Lower lobe of right lung (tissue), 2 donors: ENCODE results near the gene DBH. TPM values are rescaled to one million over a fixed set of nuclear protein-coding genes. Genes with fewer than 3 reads are reported as not detected.

Experiments used
- ATAC-seq, 2 donors: fragments of 200-7000 bp; cut with Tn5 transposase; one replicate each; pipeline ENCODE4 v1.9.1; 2020 to 2022; ENCODE audit warnings: mild to moderate bottlenecking in 2 of 2, moderate library complexity in 2 of 2
- DNase-seq: peaks from one replicate; pipeline ENCODE4 v3.0.0-alpha.2; 2020
- H3K27ac ChIP-seq: fragments of 200-600 bp; one replicate; pipeline ENCODE4 v1.8.0; 2022
- H3K27me3 ChIP-seq: fragments of 200-600 bp; one replicate; pipeline ENCODE4 v1.8.0; 2022; ENCODE audit warnings: low read depth
- H3K36me3 ChIP-seq: fragments of 200-600 bp; one replicate; pipeline ENCODE4 v1.8.0; 2022; ENCODE audit warnings: mild to moderate bottlenecking
- H3K4me1 ChIP-seq: fragments of 200-600 bp; one replicate; pipeline ENCODE4 v1.8.0; 2022
- H3K4me3 ChIP-seq: fragments of 200-600 bp; one replicate; pipeline ENCODE4 v1.8.0; 2022; ENCODE audit warnings: mild to moderate bottlenecking
- H3K9me3 ChIP-seq: fragments of 200-600 bp; one replicate; pipeline ENCODE4 v1.8.0; 2022
- intact Hi-C: fragments of 100-400 bp; cut with DNase I; formaldehyde crosslinking; loops from one replicate; pipeline ENCODE4 v1.11.0; 2022
- total RNA-seq: library from RNA; stranded (reverse); fragmentation: NEBNext Ultra II Directional; extraction: Animal tissue kit (Norgen Biotek cat#: 25700); gene quantifications from one replicate; pipeline ENCODE4 v1.2.1, GENCODE V29; 2021
- TF ChIP-seq, protein P1 (sequence below): fragments of 200-600 bp; IDR thresholded peaks from one replicate; pipeline ENCODE4 v1.8.0; 2022; ENCODE audit warnings: antibody characterized with exemption, mild to moderate bottlenecking
- donor health status: DM: no; HTN: yes; CAD: no; lungs with severe emphysema.

DBH gene
- total RNA-seq, 1 donor from 2014 or later: not detected

DNA sequence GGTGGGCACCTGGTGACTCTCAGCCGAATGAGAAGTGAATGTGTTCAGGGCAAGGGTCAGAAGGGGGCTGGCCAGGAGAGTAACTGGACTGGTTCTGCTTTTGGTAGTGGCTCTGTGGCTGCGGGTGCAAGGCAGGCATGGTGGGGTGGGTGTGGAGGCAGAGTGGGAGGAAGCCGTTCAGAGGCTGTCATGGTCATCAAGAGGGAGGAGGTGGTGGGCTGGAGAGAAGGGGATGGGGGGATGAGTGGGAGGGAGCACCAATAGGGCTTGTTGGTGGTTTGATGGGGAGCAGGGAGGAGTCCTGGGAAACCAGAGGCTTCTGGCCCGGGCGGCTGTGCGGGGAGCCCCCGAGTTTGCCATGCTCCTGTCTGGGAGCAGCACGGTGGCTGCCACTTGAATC, 40.3 kb upstream of the DBH start:
- Histone ChIP-seq H3K27ac (no peak overlapping the region), H3K9me3 (peaks cover 19% of the 10 kb centered on the region), H3K4me3 (no peak overlapping the region), H3K27me3 (peaks cover 1% of the 10 kb centered on the region), H3K36me3 (no peaks in the 10 kb centered on the region), H3K4me1 (no peaks in the 10 kb centered on the region)
- ATAC-seq: no peak
- TF ChIP-seq, protein P1, sequence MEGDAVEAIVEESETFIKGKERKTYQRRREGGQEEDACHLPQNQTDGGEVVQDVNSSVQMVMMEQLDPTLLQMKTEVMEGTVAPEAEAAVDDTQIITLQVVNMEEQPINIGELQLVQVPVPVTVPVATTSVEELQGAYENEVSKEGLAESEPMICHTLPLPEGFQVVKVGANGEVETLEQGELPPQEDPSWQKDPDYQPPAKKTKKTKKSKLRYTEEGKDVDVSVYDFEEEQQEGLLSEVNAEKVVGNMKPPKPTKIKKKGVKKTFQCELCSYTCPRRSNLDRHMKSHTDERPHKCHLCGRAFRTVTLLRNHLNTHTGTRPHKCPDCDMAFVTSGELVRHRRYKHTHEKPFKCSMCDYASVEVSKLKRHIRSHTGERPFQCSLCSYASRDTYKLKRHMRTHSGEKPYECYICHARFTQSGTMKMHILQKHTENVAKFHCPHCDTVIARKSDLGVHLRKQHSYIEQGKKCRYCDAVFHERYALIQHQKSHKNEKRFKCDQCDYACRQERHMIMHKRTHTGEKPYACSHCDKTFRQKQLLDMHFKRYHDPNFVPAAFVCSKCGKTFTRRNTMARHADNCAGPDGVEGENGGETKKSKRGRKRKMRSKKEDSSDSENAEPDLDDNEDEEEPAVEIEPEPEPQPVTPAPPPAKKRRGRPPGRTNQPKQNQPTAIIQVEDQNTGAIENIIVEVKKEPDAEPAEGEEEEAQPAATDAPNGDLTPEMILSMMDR: no peak
- DNase-seq: no peak
- intact Hi-C loops: no loop called here

DNA sequence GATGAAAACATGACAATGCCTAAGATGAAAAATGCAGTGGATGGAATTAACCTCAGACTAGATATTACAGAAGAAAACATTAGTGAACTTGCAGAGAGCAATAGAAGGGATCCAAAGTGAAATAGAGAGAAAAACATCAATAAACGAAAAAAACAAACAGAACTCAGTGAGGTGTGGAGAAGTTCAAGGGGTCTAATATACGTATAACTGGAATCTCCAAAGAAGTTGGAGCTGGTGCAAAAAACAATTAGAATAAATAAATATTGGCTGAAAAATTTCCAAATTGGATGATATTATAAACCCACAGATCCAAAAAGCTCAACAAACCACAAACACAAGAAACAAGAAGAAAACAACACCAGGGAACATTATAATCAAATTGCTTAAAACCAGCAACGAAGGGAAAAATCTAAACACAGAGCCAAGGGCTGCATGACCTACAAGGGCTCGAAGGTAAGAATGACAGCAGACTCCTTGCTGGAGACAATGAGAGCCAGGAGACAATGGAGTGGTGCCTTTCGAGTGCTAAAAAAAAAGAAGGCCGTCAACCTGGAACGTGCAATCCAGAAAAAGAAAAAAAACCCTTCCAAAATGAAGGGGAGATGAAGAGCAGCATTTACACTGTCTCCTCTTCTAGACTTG, 38.7 kb upstream of the DBH start:
- Histone ChIP-seq H3K9me3 (peaks cover 19% of the 10 kb centered on the region), H3K4me3 (no peak overlapping the region), H3K27ac (no peak overlapping the region), H3K36me3 (no peaks in the 10 kb centered on the region), H3K4me1 (no peaks in the 10 kb centered on the region), H3K27me3 (peaks cover 11% of the 10 kb centered on the region)
- TF ChIP-seq, protein P1: no peak
- ATAC-seq: no peak
- intact Hi-C loops: no loop called here
- DNase-seq: no peak

GRCh38 chr9:133598978-133599377, 37.2 kb upstream of the DBH start:
- Histone ChIP-seq H3K36me3 (no peaks in the 10 kb centered on the region), H3K4me1 (no peaks in the 10 kb centered on the region), H3K4me3 (no peak overlapping the region), H3K27me3 (peaks cover 21% of the 10 kb centered on the region), H3K27ac (no peak overlapping the region), H3K9me3 (peaks cover 19% of the 10 kb centered on the region)
- no peak for ATAC-seq
- TF ChIP-seq, protein P1: no peak
- intact Hi-C loops: no loop called here
- DNase-seq: no peak

DNA sequence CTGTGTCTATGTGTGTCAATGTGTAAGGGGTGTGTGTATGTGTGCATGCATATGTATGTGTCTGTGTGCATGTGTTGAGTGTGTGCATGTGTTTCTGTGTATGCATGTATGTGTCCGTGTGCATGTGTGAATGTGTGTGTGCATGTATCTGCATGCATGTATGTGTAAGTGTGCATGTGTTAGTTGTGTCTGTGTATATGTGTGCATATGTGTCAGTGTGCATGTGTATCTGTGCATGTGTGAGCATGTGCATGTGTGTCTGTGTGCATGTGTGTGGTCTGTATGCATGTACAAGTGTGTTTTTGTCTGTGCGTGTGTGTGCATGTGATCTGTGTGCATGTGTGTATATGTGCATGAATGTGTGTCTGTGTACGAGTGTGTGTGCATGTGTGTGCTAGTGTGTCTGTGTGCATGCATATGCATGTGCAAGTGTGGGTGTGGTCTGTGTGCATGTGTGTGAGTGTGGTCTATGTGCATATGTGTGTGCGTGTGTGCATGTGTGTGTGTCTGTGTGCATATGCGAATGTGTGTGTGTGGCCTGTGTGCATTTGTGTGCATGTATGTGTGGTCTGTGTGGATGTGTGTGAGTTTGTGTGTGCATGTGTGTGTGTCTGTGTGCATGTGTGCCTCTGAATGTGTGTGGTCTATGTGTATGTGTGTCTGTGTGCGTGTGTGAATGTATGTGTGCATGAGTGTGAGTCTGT, 36.5 kb upstream of the DBH start:
- no peak for ATAC-seq
- TF ChIP-seq, protein P1: no peak
- intact Hi-C loops: no loop called here
- Histone ChIP-seq H3K36me3 (no peaks in the 10 kb centered on the region), H3K9me3 (peaks cover 19% of the 10 kb centered on the region), H3K27ac (no peak overlapping the region), H3K27me3 (peaks cover 21% of the 10 kb centered on the region), H3K4me1 (no peaks in the 10 kb centered on the region), H3K4me3 (no peak overlapping the region)
- no peak for DNase-seq

- ATAC-seq: no peak
- peaks cover 27% of the 10 kb centered on the region for H3K27me3 ChIP-seq
Measured at GRCh38 chr9:133600739-133601138, 35.4 kb upstream of the DBH start.

More at GRCh38 chr9:133600739-133601138, 35.4 kb upstream of the DBH start:
- DNase-seq: no peak
- no peaks in the 10 kb centered on the region for H3K4me1 ChIP-seq
- peaks cover 19% of the 10 kb centered on the region for H3K9me3 ChIP-seq
- H3K4me3 ChIP-seq: no peak overlapping the region
- TF ChIP-seq, protein P1: no peak
- H3K36me3 ChIP-seq: no peaks in the 10 kb centered on the region
- intact Hi-C loops: no loop called here
- no peak overlapping the region for H3K27ac ChIP-seq
